HG03558 (cell line): Measurements from ENCODE around the gene RNF214.
"Not testable (repeated sequence)": the region's sequence is repeated elsewhere in the genome, so short reads cannot be mapped to it uniquely, and the experiment has no call there.

ENCODE experiments used
- ATAC-seq: cut with Tn5 transposase; IDR thresholded peaks from one replicate; pipeline ENCODE4 v1.9.1; 2021; ENCODE audit warnings: moderate number of reproducible peaks; ENCODE audit not compliant: unreplicated experiment; ENCODE audit errors: extremely low read depth

The RNF214 gene

DNA sequence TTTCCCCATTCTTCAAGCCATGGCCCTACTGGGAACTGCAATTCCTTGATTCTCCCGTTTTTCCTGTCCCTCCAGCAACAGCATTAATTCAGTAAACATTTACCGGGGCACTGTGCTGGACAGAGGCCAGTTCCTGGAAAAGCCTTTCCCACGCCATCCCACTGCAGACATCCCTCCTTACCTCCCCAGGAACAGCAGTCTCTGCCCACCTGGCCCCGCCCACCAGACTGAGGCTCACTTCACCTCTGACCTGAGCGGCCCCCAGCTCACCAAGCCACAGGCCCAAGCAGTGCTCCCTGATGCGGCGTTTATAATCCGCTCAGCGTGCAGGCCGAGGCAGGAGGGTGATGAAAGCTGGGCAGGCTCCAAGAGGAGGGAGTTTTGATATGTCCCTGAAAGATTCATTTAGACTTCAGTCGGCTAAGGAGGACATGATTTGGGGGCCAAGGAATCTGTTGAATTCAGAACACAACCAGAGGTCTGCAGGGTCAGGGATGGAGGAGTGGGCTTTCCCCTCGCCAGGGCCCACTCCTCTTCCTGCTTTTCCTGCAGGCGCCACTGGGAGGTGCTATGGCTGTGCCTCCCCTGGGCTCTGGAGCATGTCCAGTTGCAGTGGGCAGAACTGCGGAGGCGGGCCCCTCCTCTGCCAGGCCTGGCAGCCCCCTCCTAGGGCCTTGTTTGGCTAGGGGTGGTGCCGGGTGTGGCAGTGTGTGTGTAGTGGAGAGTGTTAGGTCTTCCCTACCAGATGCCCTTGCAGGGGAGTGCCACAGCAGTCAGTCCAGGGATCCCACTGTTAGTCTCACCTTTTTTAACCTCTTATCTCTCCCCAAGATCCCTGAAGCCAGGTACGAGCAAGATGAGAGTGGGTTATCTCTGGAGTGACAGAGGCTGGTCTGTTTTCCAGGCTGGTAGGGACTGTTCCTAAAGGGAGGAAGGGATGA, 34.7 kb upstream of the RNF214 start:
- ATAC-seq = no peak

- ATAC-seq = no peak
These were observed 33.9 kb upstream of the RNF214 start for GRCh38 chr11:117198613-117199012.

- no peak for ATAC-seq
These were observed 33.2 kb upstream of the RNF214 start, which contains the start of gene TAGLN for GRCh38 chr11:117199053-117199915. TAGLN (plus strand) TSS chr11:117199370; CDS start chr11:117203014, 3,644 bp downstream.

GRCh38 chr11:117199916-117200812, 32.3 kb upstream of the RNF214 start:
- ATAC-seq = no peak

DNA sequence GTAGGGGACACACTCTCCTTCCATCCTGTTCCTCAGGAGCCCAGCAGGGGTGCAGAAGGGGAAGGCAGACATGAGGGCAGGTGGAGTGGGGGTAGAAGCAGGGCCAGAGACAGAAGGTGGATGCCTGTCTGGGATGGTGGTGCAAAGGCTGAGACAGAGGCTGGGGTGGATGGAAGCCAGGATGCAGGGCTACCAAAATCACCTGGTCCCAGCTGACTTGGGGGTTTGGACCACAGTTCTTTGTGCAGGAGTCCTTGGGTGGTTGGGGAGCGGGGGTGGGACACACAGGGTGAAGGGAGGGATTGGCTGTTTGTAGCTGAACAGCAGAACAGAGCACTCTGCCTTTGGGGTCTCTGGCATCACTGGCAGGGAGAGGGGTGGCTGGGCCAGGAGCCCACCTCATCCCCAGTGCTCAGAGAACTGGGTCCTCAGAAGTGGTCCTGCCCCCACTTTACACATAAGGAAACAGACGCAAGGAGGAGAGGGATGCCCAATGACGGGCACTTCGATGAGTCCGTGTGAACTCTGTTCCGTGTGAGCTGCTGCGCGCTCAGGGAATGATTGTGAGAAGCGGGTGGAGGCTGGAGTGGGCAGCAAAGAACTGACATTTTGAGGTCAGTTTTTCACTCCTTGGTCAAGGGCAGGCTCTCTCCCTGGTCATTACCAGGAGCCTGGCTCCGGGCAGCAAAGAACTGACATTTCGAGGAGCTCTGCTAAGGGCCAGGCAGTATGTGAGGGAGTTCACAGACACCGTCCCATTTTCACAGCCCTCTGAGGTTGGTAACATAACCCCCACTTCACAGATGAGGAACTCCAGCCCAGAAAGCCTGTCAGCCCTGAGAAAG, 31.4 kb upstream of the RNF214 start:
- no peak for ATAC-seq

- ATAC-seq = no peak
These were observed 30.7 kb upstream of the RNF214 start for GRCh38 chr11:117201658-117202305.

- ATAC-seq = no peak
These were observed 29.9 kb upstream of the RNF214 start for GRCh38 chr11:117202386-117203068.

DNA sequence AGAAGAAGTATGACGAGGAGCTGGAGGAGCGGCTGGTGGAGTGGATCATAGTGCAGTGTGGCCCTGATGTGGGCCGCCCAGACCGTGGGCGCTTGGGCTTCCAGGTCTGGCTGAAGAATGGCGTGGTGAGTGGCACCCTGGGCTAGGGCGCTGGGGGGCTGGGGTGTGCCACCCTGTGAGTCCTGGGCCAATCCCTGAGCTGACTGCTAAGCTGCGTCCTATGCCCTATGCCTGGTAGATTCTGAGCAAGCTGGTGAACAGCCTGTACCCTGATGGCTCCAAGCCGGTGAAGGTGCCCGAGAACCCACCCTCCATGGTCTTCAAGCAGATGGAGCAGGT, 29.4 kb upstream of the RNF214 start:
- no peak for ATAC-seq

DNA sequence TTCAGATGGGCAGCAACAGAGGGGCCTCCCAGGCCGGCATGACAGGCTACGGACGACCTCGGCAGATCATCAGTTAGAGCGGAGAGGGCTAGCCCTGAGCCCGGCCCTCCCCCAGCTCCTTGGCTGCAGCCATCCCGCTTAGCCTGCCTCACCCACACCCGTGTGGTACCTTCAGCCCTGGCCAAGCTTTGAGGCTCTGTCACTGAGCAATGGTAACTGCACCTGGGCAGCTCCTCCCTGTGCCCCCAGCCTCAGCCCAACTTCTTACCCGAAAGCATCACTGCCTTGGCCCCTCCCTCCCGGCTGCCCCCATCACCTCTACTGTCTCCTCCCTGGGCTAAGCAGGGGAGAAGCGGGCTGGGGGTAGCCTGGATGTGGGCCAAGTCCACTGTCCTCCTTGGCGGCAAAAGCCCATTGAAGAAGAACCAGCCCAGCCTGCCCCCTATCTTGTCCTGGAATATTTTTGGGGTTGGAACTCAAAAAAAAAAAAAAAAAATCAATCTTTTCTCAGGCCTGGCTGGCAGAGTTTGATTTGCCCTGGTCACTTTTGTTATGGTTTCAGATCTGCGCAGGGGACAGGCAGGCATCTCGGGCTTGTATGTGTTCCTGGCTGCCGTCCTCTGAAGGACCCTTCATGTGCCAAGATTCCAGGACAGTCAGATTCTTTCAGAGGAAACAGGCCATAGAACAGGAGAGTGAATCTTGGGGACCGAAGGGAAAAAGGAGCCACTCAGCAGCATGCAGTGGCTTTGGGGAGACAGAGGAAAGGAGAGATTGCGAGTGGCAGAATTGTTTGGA, 28.0 kb upstream of the RNF214 start:
- ATAC-seq = no peak

- no peak for ATAC-seq
These were observed 27.2 kb upstream of the RNF214 start for GRCh38 chr11:117205211-117205818.

DNA sequence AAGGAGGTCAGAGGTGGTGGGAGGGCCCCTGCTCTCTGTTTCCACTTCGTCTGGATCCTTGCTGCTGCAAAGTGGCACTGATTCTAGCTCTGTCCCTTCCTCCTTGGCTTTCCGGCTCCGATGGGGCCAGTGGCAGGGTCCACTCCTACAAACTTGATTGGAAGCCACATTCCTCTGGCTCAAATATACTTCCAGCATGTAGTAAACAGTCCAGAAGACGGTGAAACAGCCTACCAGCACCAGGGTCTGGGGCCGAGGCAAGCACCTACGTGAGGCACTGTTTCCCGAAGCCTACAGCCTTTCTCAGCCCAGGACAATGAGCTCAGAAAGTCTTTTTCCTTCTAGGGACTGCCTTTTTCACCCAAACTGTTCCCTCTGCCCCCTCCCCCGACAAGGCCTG, 26.4 kb upstream of the RNF214 start:
- not testable (repeated sequence) for ATAC-seq

- not testable (repeated sequence) for ATAC-seq
These were observed 25.6 kb upstream of the RNF214 start for GRCh38 chr11:117206859-117207258.

- ATAC-seq = not testable (repeated sequence)
These were observed 25.0 kb upstream of the RNF214 start for GRCh38 chr11:117207481-117207880.

- ATAC-seq = not testable (repeated sequence)
These were observed 23.8 kb upstream of the RNF214 start for GRCh38 chr11:117208710-117209109.

DNA sequence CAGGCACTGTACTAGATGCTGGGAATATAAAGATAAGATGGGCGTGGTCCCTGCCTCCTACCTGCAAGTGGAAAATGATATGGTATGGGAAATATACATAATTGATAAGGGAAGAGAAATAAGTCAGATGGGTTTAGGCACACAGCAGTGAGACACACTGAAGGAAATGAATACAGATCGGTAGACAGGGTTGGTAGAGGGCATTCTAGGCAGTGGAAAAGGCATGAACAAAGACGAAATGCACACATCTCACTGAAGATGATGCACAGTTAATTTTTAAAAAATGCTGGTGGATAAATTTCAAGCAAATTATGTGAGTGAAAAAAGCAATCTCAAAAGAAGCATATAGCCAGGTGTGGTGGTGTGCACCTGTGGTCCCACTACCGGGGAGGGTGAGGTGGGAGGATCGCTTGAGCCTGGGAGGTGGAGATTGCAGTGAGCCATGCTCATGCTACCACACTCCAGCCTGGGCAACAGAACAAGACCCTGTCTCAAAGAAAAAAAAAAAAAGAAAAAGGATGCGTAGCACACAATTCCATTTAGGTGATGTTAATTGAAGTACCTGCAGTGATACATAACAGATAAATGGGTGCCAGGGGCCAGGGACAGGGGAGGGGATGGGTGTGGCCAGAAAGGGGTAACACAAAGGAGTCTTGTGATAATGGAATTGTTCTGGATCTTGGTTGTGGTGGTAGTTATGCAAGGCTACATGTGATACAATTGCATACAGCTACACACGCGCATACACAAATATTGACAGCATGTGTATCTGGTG, 22.9 kb upstream of the RNF214 start:
- not testable (repeated sequence) for ATAC-seq

GRCh38 chr11:117210620-117211019, 21.9 kb upstream of the RNF214 start:
- ATAC-seq = no peak
